ENCODE results near the gene PROM2. TPM values are rescaled to one million over a fixed set of nuclear protein-coding genes. Genes with fewer than 3 reads are reported as not detected.
A peak's percentile ranks its signal among the peaks of the same experiment; 100 is the strongest.

PROM2 gene
- total and polyA plus RNA-seq, 12 donors, result 0.07 to 4.5 (median 0.84) TPM; not detected in 2

GRCh38 chr2:95260028-95261023 is 13.9 kb upstream of the PROM2 start:
- TF ChIP-seq CTCF (IDR thresholded peaks at IDR 0.05) (no peak), POLR2A (IDR thresholded peaks at IDR 0.05) (no peak)
- Histone ChIP-seq H3K27me3 (no peaks in the 10 kb centered on the region), H3K27ac (no peak overlapping the region), H3K36me3 (replicated peaks in 1 of 2) (no peaks in the 10 kb centered on the region), H3K4me3 (no peak overlapping the region), H3K4me1 (replicated peaks in 1 of 2) (no peaks in the 10 kb centered on the region), H3K9me3 (replicated peaks in 1 of 3) (no peaks in the 10 kb centered on the region)
- DNase-seq, result peak in 3 of 7 donors; percentile 21 to 44 (median 27)
- intact Hi-C loops (cut with DNase I), result no loop called here
- 75 to 88% (median 79%) methylated on average over 8 of the region's 8 CpGs for WGBS, 4 donors

- H3K4me1 ChIP-seq (replicated peaks in 1 of 2), result no peaks in the 10 kb centered on the region
- no peak overlapping the region for H3K27ac ChIP-seq
- no peaks in the 10 kb centered on the region for H3K27me3 ChIP-seq
- WGBS, 4 donors, result 53 to 64% (median 59%) methylated on average over 6 of the region's 6 CpGs
- no peaks in the 10 kb centered on the region for H3K9me3 ChIP-seq (replicated peaks in 1 of 3)
- DNase-seq, result peak in 1 of 7 donors; percentile 30
- TF ChIP-seq CTCF (IDR thresholded peaks at IDR 0.05) (no peak), POLR2A (IDR thresholded peaks at IDR 0.05) (no peak)
- no peaks in the 10 kb centered on the region for H3K36me3 ChIP-seq (replicated peaks in 1 of 2)
- intact Hi-C loops (cut with DNase I), result no loop called here
- H3K4me3 ChIP-seq, result no peak overlapping the region
Measured at GRCh38 chr2:95261602-95262001, 12.6 kb upstream of the PROM2 start.

- no peaks in the 10 kb centered on the region for H3K4me1 ChIP-seq (replicated peaks in 1 of 2)
- H3K4me3 ChIP-seq, result no peak overlapping the region
- no peak overlapping the region for H3K27ac ChIP-seq
- no peaks in the 10 kb centered on the region for H3K9me3 ChIP-seq (replicated peaks in 1 of 3)
- no peaks in the 10 kb centered on the region for H3K27me3 ChIP-seq
- peak in 1 of 7 donors; percentile 3 for DNase-seq
- no peaks in the 10 kb centered on the region for H3K36me3 ChIP-seq (replicated peaks in 1 of 2)
- TF ChIP-seq POLR2A (IDR thresholded peaks at IDR 0.05), result no peak
- TF ChIP-seq CTCF (IDR thresholded peaks at IDR 0.05), result no peak
- intact Hi-C loops (cut with DNase I), result no loop called here
- 66 to 79% (median 76%) methylated on average over 2 of the region's 2 CpGs for WGBS, 4 donors
Measured at GRCh38 chr2:95262896-95263542, 11.2 kb upstream of the PROM2 start.

- Histone ChIP-seq H3K4me1 (replicated peaks in 1 of 2) (no peaks in the 10 kb centered on the region), H3K27ac (no peak overlapping the region), H3K9me3 (replicated peaks in 1 of 3) (no peaks in the 10 kb centered on the region), H3K4me3 (no peak overlapping the region), H3K36me3 (replicated peaks in 1 of 2) (no peaks in the 10 kb centered on the region), H3K27me3 (no peaks in the 10 kb centered on the region)
- intact Hi-C loops (cut with DNase I), result no loop called here
- 50 to 62% (median 55%) methylated on average over 4 to 6 of the region's 6 CpGs for WGBS, 4 donors
- TF ChIP-seq CTCF (IDR thresholded peaks at IDR 0.05), result no peak
- TF ChIP-seq POLR2A (IDR thresholded peaks at IDR 0.05), result no peak
- peak in 1 of 7 donors; percentile 3 for DNase-seq
Measured at GRCh38 chr2:95264624-95265023, 9.6 kb upstream of the PROM2 start.
